ENCODE data around the gene TLX3. TPM values are rescaled to one million over a fixed set of nuclear protein-coding genes. Genes with fewer than 3 reads are reported as not detected.

The TLX3 gene
- total RNA-seq, 1 donor from 2014 or later: not detected

- DNase-seq (ENCODE audit: low spot score) (no peak), ATAC-seq (no peak)
- intact Hi-C loops (cut with DNase I): no loop called here
Observed at GRCh38 chr5:171299228-171299627, 9.8 kb upstream of the TLX3 start.

GRCh38 chr5:171299851-171300250, 9.2 kb upstream of the TLX3 start:
- no peak for DNase-seq (ENCODE audit: low spot score)

GRCh38 chr5:171300358-171300757, 8.7 kb upstream of the TLX3 start:
- ATAC-seq: no peak
- intact Hi-C loops (cut with DNase I): no loop called here
- no peak for DNase-seq (ENCODE audit: low spot score)

More at GRCh38 chr5:171299851-171300250, 9.2 kb upstream of the TLX3 start:
- intact Hi-C loops (cut with DNase I): no loop called here
- ATAC-seq: no peak

- ATAC-seq: no peak
- intact Hi-C loops (cut with DNase I): no loop called here
Observed at GRCh38 chr5:171306166-171306565, 2.9 kb upstream of the TLX3 start.

GRCh38 chr5:171306781-171307591, 2.1 kb upstream of the TLX3 start:
- no peak for ATAC-seq
- intact Hi-C loops (cut with DNase I): no loop called here
- DNase-seq (ENCODE audit: low spot score): no peak

More at GRCh38 chr5:171306166-171306565, 2.9 kb upstream of the TLX3 start:
- DNase-seq (ENCODE audit: low spot score): no peak

- no peak for DNase-seq (ENCODE audit: low spot score)
- no peak for ATAC-seq
- intact Hi-C loops (cut with DNase I): no loop called here
Observed at GRCh38 chr5:171307789-171308452, 1.1 kb upstream of the TLX3 start.

GRCh38 chr5:171309276-171310211, 496 bp downstream of the TLX3 start:
- intact Hi-C loops (cut with DNase I): no loop called here
- ATAC-seq (no peak), DNase-seq (ENCODE audit: low spot score) (no peak)

GRCh38 chr5:171310212-171310818, 1.3 kb downstream of the TLX3 start:
- intact Hi-C loops (cut with DNase I): no loop called here
- no peak for ATAC-seq
- DNase-seq (ENCODE audit: low spot score): no peak

GRCh38 chr5:171310819-171311321, 1.8 kb downstream of the TLX3 start:
- DNase-seq (ENCODE audit: low spot score) (no peak), ATAC-seq (no peak)
- intact Hi-C loops (cut with DNase I): no loop called here

GRCh38 chr5:171311322-171312077, 2.5 kb downstream of the TLX3 start:
- DNase-seq (ENCODE audit: low spot score) (no peak), ATAC-seq (no peak)
- intact Hi-C loops (cut with DNase I): no loop called here

GRCh38 chr5:171312129-171312974, 3.3 kb downstream of the TLX3 start:
- intact Hi-C loops (cut with DNase I): no loop called here
- no peak for ATAC-seq
- no peak for DNase-seq (ENCODE audit: low spot score)

- intact Hi-C loops (cut with DNase I): no loop called here
- ATAC-seq (no peak), DNase-seq (ENCODE audit: low spot score) (no peak)
Observed at GRCh38 chr5:171313481-171314206, 4.6 kb downstream of the TLX3 start.

GRCh38 chr5:171314728-171315385, 5.8 kb downstream of the TLX3 start:
- DNase-seq (ENCODE audit: low spot score): no peak
- intact Hi-C loops (cut with DNase I): no loop called here
- no peak for ATAC-seq

- no peak for ATAC-seq
- DNase-seq (ENCODE audit: low spot score): no peak
- intact Hi-C loops (cut with DNase I): no loop called here
Observed at GRCh38 chr5:171315386-171315891, 6.4 kb downstream of the TLX3 start.

GRCh38 chr5:171315925-171316257, 6.8 kb downstream of the TLX3 start:
- ATAC-seq: no peak
- intact Hi-C loops (cut with DNase I): no loop called here
- DNase-seq (ENCODE audit: low spot score): no peak
